Hepatocyte (in vitro differentiated cells): ENCODE data around the gene SLBP. TPM values are rescaled to one million over a fixed set of nuclear protein-coding genes. Genes with fewer than 3 reads are reported as not detected.

Source experiments
- DNase-seq: peaks from one replicate; pipeline ENCODE4 v3.0.0-alpha.2; 2016; ENCODE audit warnings: low spot score
- H2AFZ ChIP-seq: fragments of 200-600 bp; sonication (generic); 2 replicates; pipeline ENCODE4 v1.6.0; 2016; ENCODE audit warnings: antibody characterized with exemption, mild to moderate bottlenecking
- H3K27ac ChIP-seq: fragments of 200-600 bp; sonication (generic); 2 replicates; pipeline ENCODE4 v1.5.1; 2016; ENCODE audit warnings: mild to moderate bottlenecking
- H3K27me3 ChIP-seq: fragments of 200-600 bp; sonication (generic); 2 replicates; pipeline ENCODE4 v1.6.1; 2016
- H3K36me3 ChIP-seq: fragments of 200-600 bp; sonication (generic); replicated peaks from 2 replicates; pipeline ENCODE4 v1.5.1; 2016; ENCODE audit warnings: low read depth; ENCODE audit not compliant: insufficient read depth
- H3K4me1 ChIP-seq: fragments of 200-600 bp; sonication (generic); 2 replicates; pipeline ENCODE4 v1.5.1; 2016; ENCODE audit warnings: mild to moderate bottlenecking, moderate library complexity; ENCODE audit not compliant: insufficient read depth
- H3K4me2 ChIP-seq: fragments of 200-600 bp; sonication (generic); 2 replicates; pipeline ENCODE4 v1.6.0; 2016
- H3K4me3 ChIP-seq: fragments of 200-600 bp; sonication (generic); 2 replicates; pipeline ENCODE4 v1.5.1; 2016; ENCODE audit warnings: mild to moderate bottlenecking
- H3K79me2 ChIP-seq: fragments of 200-600 bp; sonication (generic); 2 replicates; pipeline ENCODE4 v1.6.0; 2017; ENCODE audit warnings: mild to moderate bottlenecking
- H3K9me2 ChIP-seq: fragments of 200-600 bp; sonication (generic); replicated peaks from 2 replicates; pipeline ENCODE4 v1.6.0; 2017; ENCODE audit warnings: mild to moderate bottlenecking; ENCODE audit not compliant: insufficient read depth
- H3K9me3 ChIP-seq: fragments of 200-600 bp; sonication (generic); 2 replicates; pipeline ENCODE4 v1.5.1; 2016; ENCODE audit warnings: low read depth, mild to moderate bottlenecking
- H4K20me1 ChIP-seq: fragments of 200-600 bp; sonication (generic); 2 replicates; pipeline ENCODE4 v1.6.0; 2016; ENCODE audit warnings: mild to moderate bottlenecking; ENCODE audit not compliant: insufficient read depth, poor library complexity, severe bottlenecking
- EZH2 ChIP-seq: fragments of 200-600 bp; sonication (generic); IDR thresholded peaks from 2 replicates; pipeline ENCODE4 v1.6.1; 2016; ENCODE audit warnings: antibody characterized with exemption, mild to moderate bottlenecking, borderline replicate concordance
- EZH2phosphoT487 ChIP-seq: fragments of 200-600 bp; sonication (generic); IDR thresholded peaks from one replicate; pipeline ENCODE4 v1.6.1; 2018; ENCODE audit warnings: antibody characterized with exemption, mild to moderate bottlenecking, low read depth, moderate library complexity; ENCODE audit not compliant: unreplicated experiment, severe bottlenecking
- WGBS: methylation state at CpG from one replicate; pipeline ENCODE4 v1.1.6; 2016; ENCODE audit warnings: low lambda C conversion rate; ENCODE audit errors: missing lambda C conversion rate; 5-methylcytosine and 5-hydroxymethylcytosine counted together
- polyA plus RNA-seq: library from polyadenylated mRNA; unstranded; fragments of >200 nt; fragmentation: Nextera tagmentation; extraction: Ambion mirVana; gene quantifications from 2 replicates; pipeline ENCODE4 v1.2.1, GENCODE V29; 2016
- total RNA-seq: library from RNA; depleted of rRNA; stranded (reverse); fragments of >200 nt; gene quantifications from 2 replicates; pipeline ENCODE4 v1.2.3, GENCODE V29; 2014
- TF ChIP-seq, protein P1 (sequence below): fragments of 200-600 bp; sonication (generic); IDR thresholded peaks from 2 replicates; pipeline ENCODE4 v1.5.1; 2016; ENCODE audit warnings: antibody characterized with exemption, mild to moderate bottlenecking; ENCODE audit not compliant: poor library complexity

The SLBP gene
- total and polyA plus RNA-seq, 2 experiments from 2014 or later = 82.5 to 84.0 TPM

DNA sequence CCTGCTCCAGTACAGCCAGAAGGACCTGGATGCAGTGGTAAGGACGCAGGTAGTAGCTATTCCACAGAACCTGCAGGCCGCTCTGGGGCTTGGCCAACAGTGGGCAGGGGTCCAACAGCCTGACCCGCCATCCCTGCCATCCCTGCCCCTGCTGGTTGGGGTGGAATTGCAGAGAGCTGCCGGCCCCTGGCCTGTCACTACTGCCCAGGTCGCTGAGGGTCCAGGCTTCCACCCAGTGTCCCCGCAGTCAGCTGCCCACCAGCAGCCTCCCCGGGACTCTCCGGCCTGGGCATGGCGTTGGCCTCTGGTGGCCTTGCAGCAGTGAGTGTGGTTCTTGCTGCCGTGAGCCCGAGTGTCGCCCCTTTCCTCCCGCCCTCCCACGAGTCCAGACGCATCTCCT is 25.5 kb upstream of the SLBP start:
- Histone ChIP-seq H3K27me3 (no peaks in the 10 kb centered on the region), H3K4me2 (no peak overlapping the region), H3K79me2 (no peaks in the 10 kb centered on the region), H3K27ac (no peak overlapping the region), H3K36me3 (no peaks in the 10 kb centered on the region), H2AFZ (no peak overlapping the region), H3K4me3 (no peak overlapping the region), H4K20me1 (no peaks in the 10 kb centered on the region), H3K4me1 (no peaks in the 10 kb centered on the region), H3K9me3 (no peaks in the 10 kb centered on the region), H3K9me2 (no peaks in the 10 kb centered on the region)
- TF ChIP-seq, protein P1, sequence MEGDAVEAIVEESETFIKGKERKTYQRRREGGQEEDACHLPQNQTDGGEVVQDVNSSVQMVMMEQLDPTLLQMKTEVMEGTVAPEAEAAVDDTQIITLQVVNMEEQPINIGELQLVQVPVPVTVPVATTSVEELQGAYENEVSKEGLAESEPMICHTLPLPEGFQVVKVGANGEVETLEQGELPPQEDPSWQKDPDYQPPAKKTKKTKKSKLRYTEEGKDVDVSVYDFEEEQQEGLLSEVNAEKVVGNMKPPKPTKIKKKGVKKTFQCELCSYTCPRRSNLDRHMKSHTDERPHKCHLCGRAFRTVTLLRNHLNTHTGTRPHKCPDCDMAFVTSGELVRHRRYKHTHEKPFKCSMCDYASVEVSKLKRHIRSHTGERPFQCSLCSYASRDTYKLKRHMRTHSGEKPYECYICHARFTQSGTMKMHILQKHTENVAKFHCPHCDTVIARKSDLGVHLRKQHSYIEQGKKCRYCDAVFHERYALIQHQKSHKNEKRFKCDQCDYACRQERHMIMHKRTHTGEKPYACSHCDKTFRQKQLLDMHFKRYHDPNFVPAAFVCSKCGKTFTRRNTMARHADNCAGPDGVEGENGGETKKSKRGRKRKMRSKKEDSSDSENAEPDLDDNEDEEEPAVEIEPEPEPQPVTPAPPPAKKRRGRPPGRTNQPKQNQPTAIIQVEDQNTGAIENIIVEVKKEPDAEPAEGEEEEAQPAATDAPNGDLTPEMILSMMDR = no peak
- TF ChIP-seq EZH2phosphoT487 (no peak), EZH2 (no peak)
- WGBS = over 99% methylated on average over 14 of the region's 15 CpGs
- DNase-seq = no peak

- no peaks in the 10 kb centered on the region for H4K20me1 ChIP-seq
- 96% methylated on average over 13 of the region's 13 CpGs for WGBS
- H3K36me3 ChIP-seq = no peaks in the 10 kb centered on the region
- DNase-seq = no peak
- H3K9me2 ChIP-seq = no peaks in the 10 kb centered on the region
- no peak overlapping the region for H3K27ac ChIP-seq
- H3K4me2 ChIP-seq = no peak overlapping the region
- no peaks in the 10 kb centered on the region for H3K79me2 ChIP-seq
- H3K4me1 ChIP-seq = no peaks in the 10 kb centered on the region
- no peak overlapping the region for H2AFZ ChIP-seq
- no peaks in the 10 kb centered on the region for H3K9me3 ChIP-seq
- no peak overlapping the region for H3K4me3 ChIP-seq
- TF ChIP-seq EZH2phosphoT487 = no peak
- TF ChIP-seq, protein P1 = no peak
- TF ChIP-seq EZH2 = no peak
- no peaks in the 10 kb centered on the region for H3K27me3 ChIP-seq
These were observed 24.7 kb upstream of the SLBP start for GRCh38 chr4:1736812-1737211.

GRCh38 chr4:1735215-1735614 is 23.1 kb upstream of the SLBP start:
- no peaks in the 10 kb centered on the region for H3K4me1 ChIP-seq
- no peak overlapping the region for H2AFZ ChIP-seq
- H3K27me3 ChIP-seq = no peaks in the 10 kb centered on the region
- 96% methylated on average over 20 of the region's 20 CpGs for WGBS
- no peak for DNase-seq
- H3K9me2 ChIP-seq = no peaks in the 10 kb centered on the region
- no peaks in the 10 kb centered on the region for H3K36me3 ChIP-seq
- H3K4me2 ChIP-seq = no peak overlapping the region
- TF ChIP-seq EZH2 (no peak), EZH2phosphoT487 (no peak)
- TF ChIP-seq, protein P1 = no peak
- H3K4me3 ChIP-seq = no peak overlapping the region
- H3K79me2 ChIP-seq = no peaks in the 10 kb centered on the region
- no peak overlapping the region for H3K27ac ChIP-seq
- no peaks in the 10 kb centered on the region for H4K20me1 ChIP-seq
- H3K9me3 ChIP-seq = no peaks in the 10 kb centered on the region

- no peaks in the 10 kb centered on the region for H3K9me3 ChIP-seq
- H3K36me3 ChIP-seq = no peaks in the 10 kb centered on the region
- no peak overlapping the region for H3K4me3 ChIP-seq
- H4K20me1 ChIP-seq = no peaks in the 10 kb centered on the region
- no peaks in the 10 kb centered on the region for H3K9me2 ChIP-seq
- H3K4me1 ChIP-seq = no peaks in the 10 kb centered on the region
- no peak for DNase-seq
- no peaks in the 10 kb centered on the region for H3K27me3 ChIP-seq
- H3K4me2 ChIP-seq = no peak overlapping the region
- H2AFZ ChIP-seq = no peak overlapping the region
- 68% methylated on average over 10 of the region's 10 CpGs for WGBS
- no peak for TF ChIP-seq EZH2
- TF ChIP-seq, protein P1 = no peak
- no peak for TF ChIP-seq EZH2phosphoT487
- peaks cover 3% of the 10 kb centered on the region for H3K79me2 ChIP-seq
- no peak overlapping the region for H3K27ac ChIP-seq
These were observed 20.8 kb upstream of the SLBP start for GRCh38 chr4:1732911-1733310.
